Activated CD8-positive, alpha-beta memory T cell treated with anti-CD3 and anti-CD28 coated beads, Interleukin-2, amount 50 U/mL, for 24 hours (primary cell): ENCODE results near the gene BRWD1.
"Not testable (repeated sequence)": the region's sequence is repeated elsewhere in the genome, so short reads cannot be mapped to it uniquely, and the experiment has no call there.

Experiments
- DNase-seq: peaks from one replicate; pipeline ENCODE4 v3.0.0-alpha.2; 2020; ENCODE audit errors: extremely low read depth

BRWD1 gene

DNA sequence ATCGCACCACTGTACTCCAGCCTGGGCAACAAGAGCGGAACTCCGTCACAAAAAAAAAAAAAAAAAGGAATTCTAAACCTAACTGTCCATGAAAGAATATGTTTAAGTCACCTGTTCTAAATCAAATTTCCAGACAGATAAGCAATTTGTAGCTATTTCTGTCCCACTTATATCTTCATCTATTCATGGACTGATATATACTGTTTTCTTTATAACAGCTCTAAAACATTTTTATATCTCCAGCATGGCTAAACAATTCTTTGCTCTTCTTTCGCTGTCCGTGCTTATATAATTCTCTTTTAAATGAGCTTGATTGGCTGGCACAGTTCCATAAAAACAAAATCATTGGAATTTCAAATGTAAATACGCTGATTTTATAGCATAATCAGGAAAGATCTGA is 30.5 kb downstream of the BRWD1 start:
- no peak for DNase-seq

DNA sequence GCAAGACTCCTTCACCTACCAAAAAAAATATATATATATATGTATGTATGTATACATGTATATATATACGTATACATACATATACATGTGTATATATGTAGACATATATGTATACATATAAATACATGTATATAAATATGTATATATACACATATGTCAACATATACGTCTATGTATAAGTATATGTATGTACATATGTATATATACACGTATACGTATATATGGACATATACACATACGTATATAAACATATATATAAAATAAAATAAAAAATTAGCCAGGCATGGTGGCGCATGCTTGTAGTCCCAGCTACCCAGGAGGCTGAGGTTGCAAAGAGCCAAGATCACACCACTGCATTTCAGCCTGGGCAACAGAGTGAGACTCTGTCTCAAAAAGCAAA is 31.6 kb downstream of the BRWD1 start:
- DNase-seq, result no peak

GRCh38 chr21:39281207-39281606 is 32.2 kb downstream of the BRWD1 start:
- DNase-seq, result no peak

GRCh38 chr21:39269620-39270019 is 43.8 kb downstream of the BRWD1 start:
- no peak for DNase-seq

- no peak for DNase-seq
Observed at GRCh38 chr21:39265603-39266002, 47.8 kb downstream of the BRWD1 start.

GRCh38 chr21:39263372-39263771 is 50.1 kb downstream of the BRWD1 start:
- DNase-seq, result no peak

DNA sequence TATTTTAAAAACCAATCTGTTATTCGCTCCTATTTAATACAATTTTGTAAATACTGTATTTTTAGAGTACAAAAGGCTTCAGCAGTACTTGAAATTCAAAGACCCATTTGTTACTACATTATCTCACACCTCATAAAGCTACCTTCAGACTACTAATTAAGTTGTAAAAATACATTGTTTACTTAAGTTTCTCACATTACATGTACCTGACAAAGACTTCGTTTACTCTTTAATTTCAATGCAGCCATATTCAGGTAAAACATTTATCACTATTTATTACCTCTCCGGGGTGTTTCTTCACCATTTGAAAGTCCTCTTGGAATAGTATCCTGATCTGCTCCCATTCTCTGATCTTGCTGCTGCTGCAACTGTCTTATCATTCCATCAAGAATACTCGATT is 55.2 kb downstream of the BRWD1 start:
- no peak for DNase-seq

DNA sequence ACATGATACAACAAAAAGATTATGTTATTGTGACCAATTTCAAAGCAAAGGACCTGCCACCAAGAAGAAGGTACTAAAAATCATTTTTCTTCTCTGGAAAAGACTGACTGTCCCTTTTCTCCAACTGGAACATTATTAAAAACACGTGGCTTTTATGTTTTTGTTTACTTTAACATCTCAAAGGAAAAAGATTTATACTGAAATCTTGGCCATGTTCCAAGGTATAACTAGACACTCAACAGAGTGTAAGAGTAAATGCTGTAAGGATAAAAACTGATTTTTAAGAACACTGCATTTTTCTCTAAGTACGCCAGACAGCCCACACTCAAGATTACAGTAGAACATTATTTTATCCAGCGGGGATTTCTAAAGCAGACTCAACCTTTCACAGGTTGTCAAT is 62.1 kb downstream of the BRWD1 start:
- no peak for DNase-seq

DNA sequence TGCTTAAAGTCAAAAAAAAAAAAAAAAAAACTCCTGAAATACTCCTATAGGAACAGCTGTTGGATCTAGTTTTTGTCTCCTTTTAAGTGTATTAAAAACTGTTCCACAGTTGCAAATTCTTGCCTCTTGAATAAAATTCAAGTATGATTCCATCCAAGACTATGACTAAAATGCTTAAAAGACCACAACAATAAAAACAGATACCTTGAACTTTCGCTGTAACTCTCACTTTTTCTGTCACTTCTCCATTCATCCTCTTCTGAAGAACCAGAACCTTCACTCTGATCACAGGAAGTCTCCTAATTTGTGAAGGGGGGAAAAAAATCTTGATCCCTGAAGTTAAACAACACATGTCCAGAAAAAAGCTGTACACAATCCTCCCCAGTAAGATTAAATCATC is 75.2 kb downstream of the BRWD1 start:
- no peak for DNase-seq

- DNase-seq, result no peak
Observed at GRCh38 chr21:39232861-39233291, 80.6 kb downstream of the BRWD1 start.

DNA sequence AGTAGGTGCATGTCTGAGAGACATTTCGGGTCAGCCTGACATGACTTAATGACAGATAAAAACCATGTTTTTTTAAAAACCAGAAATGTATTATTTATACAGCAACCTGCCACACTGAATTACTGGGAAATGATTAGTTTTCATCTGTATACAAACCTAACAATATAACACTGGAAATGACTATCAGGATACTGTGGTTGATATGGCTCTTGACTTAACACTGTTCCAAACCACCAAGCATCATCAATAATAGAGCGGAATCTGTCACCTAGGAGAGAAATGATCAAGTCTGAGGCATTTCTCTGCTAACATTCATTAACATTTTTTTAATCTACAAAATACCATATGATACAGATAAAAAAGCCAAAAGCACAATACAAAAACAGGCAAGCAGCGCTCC is 88.5 kb downstream of the BRWD1 start:
- no peak for DNase-seq

DNA sequence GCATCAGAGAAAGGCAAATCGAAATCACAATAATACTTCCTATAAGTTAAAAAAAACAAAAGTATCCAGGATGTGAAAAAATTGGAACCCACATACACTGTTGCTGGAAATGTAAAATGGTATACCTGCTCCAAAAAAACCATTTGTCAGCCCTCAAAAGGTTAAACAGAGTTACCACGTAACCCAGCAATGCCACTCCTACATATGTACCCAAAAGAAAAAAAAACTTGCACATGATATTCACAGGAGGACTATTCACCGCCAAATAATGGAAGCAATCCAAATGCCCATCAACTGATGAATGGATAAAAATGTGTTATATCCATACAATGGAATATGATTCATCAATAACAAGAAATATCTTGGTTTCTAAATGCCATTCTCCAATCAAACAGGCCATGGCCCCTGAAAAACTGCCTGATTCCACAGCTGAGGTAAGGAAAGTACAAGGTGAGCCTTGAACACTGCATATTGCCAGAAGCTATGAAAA is 91.4 kb downstream of the BRWD1 start:
- no peak for DNase-seq

DNA sequence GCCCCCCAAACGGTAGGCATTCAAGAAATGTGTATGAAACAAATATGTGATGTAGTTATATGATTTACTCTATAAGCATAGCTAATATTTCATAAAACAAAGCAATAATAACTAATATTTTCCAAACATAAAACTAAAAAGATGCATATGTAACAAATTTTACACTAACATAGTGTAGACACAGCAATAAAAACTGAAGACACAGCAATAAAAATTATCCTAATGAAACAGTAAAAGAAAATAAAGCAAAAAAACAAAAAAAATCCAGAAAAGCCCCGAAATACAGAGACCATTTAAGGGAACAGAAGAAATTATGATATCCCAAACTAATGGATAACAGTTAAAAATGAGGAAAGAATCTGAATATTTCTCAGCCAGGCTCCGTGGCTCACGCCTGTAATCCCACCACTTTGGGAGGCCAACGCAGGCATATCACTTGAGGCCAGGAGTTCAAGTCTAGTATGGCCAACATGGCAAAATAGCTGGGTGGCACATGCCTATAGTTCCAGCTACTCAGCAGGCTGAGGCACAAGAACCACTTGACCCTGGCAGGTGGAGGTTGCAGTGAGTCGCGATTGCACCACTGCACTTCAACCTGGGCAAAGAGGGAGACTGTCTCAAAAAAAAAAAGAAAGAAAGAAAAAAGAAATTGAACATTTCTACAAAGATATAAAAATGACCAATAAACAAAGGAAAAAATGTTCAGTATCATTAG is 92.0 kb downstream of the BRWD1 start:
- no peak for DNase-seq

GRCh38 chr21:39220875-39221274 is 92.6 kb downstream of the BRWD1 start:
- DNase-seq, result not testable (repeated sequence)

- no peak for DNase-seq
Observed at GRCh38 chr21:39220150-39220549, 93.3 kb downstream of the BRWD1 start.

- DNase-seq, result no peak
Observed at GRCh38 chr21:39218082-39218409, 95.4 kb downstream of the BRWD1 start.

DNA sequence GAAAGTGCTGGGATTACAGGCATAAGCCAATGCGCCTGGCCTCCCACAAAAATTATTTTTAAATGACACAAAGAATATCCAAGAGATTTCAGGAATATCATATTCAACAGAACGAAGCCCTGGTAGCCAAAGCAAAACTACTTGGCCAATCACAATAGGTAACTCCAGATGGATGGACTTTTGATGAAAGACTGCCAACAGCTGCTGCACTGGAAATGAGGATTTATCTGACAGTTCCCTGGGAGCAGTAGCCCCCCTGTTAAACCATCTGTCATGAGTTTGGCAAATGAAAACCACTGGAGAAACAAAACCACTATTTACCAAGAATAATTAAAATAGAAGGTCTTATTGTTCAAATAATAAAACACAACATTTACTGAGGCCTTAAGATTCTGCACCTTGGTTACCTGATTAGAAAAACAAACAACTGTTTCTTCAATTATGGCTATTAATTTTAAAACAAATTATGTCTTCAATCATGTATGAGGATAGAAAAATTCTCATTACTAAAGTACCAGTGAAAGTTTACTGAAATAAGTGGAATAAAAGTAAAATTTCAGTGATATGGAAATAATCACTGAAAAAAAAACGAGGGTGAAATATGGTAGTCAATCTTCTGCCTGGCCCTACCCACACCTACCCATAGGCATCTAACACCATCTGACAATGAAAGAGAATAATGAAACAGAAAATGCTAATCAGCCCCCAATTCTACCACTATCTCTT is 95.9 kb downstream of the BRWD1 start:
- DNase-seq, result no peak

DNA sequence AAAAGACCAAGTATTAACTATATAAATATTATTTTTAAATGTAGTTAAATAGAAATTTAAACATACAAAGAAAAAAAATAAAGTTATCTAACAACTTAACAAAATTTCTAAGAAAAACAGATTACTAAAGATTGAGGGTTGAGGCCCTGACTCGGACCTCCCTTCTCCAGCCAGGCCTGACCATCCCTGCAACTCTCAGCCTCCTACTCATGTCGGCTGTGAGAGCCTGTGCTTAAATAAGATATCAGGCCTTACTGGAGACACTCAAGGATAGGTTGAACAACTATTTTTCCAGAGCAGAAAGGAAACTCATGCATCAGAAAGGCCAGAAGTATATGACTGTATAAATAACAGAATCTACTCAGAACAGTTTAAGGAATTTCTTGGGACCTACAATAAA is 97.1 kb downstream of the BRWD1 start:
- DNase-seq, result no peak

GRCh38 chr21:39215078-39215477 is 98.4 kb downstream of the BRWD1 start:
- no peak for DNase-seq

DNA sequence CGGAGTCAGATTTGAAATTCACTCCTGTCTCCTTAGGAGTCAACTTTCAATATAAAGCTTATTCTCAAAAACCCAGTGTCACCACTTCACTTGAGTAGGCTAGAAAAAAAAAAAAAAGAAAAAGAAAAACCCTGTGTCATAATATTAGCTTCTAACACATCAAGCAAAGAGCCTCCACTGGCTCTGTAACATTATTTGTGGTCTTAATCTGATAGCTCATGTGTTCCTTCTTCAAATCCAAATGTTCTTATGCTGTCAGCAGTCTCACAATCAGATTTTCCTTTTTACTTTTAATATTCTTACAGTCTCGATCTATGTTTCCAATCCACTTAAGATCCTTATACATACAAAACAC is 104.1 kb downstream of the BRWD1 start:
- DNase-seq, result no peak

DNA sequence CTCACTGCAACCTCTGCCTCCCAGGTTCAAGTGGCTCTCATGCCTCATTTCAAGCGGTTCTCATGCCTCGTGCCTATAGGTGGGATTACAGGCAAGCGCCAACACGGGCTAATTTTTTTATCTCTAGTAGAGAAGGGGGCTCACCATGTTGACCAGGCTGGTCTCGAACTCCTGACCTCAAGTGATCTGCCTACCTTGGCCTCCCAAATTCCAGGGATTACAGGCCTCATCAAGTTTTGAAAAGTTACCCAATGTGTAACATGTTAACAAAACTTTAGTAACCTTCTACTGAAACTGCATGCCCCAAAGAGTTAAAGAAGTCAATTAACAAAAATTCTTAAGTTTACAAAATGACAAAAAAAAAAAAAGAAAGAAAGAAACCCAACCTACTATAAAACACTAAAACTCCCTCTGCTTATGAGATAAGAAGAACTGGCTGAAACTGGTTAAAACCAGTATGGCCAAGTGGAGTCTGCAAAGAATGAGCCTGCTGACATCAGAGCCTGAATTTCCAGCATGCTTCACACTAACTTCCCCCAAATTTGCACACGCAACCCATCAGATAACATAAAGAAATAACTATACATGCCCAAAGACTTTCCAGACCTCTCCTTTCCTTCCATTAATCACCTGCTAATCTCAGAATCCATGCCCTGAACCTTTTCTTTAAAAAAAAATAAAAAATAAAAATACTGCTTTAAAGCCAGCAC is 104.7 kb downstream of the BRWD1 start:
- DNase-seq, result no peak

DNA sequence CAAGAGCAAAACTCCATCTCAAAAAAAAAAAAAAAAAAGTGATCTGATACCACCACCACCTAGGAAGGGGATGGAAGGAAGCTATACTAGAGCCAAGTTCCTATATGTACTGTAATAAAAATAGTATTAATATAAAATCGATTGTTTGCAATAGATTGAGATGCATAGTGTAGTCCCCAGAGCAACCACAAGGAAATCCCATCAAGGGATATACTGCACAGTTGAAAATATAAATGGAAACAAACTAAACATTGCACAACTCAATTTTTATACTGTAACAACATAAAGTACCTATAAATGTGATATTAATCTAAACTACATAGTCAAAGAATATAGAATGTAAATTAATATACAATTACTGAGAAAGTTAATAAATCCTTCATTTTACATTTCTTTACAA is 109.3 kb downstream of the BRWD1 start:
- DNase-seq, result no peak

GRCh38 chr21:39198800-39199199 is 114.6 kb downstream of the BRWD1 start:
- DNase-seq, result no peak
